Bronchial epithelial cell (primary cell): Measurements from ENCODE around the gene BYSL. TPM values are rescaled to one million over a fixed set of nuclear protein-coding genes. Genes with fewer than 3 reads are reported as not detected.

ENCODE experiments used
- DNase-seq: peaks from one replicate; pipeline ENCODE4 v3.0.0-alpha.2; 2010; ENCODE audit warnings: low read depth
- FAIRE-seq: peaks from 2 replicates; lab custom pipeline; 2011; peaks lifted over from hg19 to GRCh38; lab: Jason Lieb, UNC
- H3K27me3 ChIP-seq: 2 replicates; pipeline ENCODE4 v1.5.1; 2011; ENCODE audit warnings: low read length; ENCODE audit not compliant: control insufficient read depth, insufficient read depth
- H3K36me3 ChIP-seq: 2 replicates; pipeline ENCODE4 v1.5.1; 2011; ENCODE audit warnings: low read length; ENCODE audit not compliant: control insufficient read depth, insufficient read depth
- H3K4me3 ChIP-seq: 2 replicates; pipeline ENCODE4 v1.5.1; 2011; ENCODE audit warnings: mild to moderate bottlenecking, low read depth, low read length, control low read depth
- total RNA-seq: library from RNA; depleted of rRNA; stranded (reverse); fragments of >200 nt; gene quantifications from 2 replicates; pipeline ENCODE4 v1.2.1, GENCODE V29; 2014
- TF ChIP-seq, protein P1 (sequence below): IDR thresholded peaks from 2 replicates; pipeline ENCODE4 v1.5.1; 2011; ENCODE audit warnings: mild to moderate bottlenecking, moderate library complexity, low read length, control low read depth, inconsistent platforms; ENCODE audit not compliant: insufficient read depth, severe bottlenecking

The BYSL gene
- total RNA-seq, 1 donor from 2014 or later: 28.2 TPM

DNA sequence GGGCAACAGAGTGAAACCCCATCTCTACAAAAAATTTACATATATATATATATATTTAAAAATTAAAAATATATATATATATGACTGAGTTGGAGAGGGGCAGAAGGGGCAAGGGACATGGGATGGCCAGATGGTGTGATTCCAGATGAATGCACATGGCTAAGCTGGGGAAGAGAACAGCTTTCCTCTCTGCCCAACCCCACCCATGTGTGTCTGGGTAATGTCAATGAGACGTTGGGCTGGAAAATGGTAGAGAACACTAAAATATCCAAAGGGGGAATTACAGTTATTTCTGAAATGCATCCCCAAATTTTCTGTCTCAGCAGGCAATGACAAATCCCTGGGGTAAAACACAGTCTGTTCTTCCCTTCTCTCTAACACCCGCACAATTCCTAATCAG, 51.5 kb downstream of the BYSL start:
- Histone ChIP-seq H3K27me3 (no peaks in the 10 kb centered on the region), H3K36me3 (no peaks in the 10 kb centered on the region), H3K4me3 (no peak overlapping the region)
- TF ChIP-seq, protein P1, sequence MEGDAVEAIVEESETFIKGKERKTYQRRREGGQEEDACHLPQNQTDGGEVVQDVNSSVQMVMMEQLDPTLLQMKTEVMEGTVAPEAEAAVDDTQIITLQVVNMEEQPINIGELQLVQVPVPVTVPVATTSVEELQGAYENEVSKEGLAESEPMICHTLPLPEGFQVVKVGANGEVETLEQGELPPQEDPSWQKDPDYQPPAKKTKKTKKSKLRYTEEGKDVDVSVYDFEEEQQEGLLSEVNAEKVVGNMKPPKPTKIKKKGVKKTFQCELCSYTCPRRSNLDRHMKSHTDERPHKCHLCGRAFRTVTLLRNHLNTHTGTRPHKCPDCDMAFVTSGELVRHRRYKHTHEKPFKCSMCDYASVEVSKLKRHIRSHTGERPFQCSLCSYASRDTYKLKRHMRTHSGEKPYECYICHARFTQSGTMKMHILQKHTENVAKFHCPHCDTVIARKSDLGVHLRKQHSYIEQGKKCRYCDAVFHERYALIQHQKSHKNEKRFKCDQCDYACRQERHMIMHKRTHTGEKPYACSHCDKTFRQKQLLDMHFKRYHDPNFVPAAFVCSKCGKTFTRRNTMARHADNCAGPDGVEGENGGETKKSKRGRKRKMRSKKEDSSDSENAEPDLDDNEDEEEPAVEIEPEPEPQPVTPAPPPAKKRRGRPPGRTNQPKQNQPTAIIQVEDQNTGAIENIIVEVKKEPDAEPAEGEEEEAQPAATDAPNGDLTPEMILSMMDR: no peak
- FAIRE-seq (no peak), DNase-seq (no peak)

DNA sequence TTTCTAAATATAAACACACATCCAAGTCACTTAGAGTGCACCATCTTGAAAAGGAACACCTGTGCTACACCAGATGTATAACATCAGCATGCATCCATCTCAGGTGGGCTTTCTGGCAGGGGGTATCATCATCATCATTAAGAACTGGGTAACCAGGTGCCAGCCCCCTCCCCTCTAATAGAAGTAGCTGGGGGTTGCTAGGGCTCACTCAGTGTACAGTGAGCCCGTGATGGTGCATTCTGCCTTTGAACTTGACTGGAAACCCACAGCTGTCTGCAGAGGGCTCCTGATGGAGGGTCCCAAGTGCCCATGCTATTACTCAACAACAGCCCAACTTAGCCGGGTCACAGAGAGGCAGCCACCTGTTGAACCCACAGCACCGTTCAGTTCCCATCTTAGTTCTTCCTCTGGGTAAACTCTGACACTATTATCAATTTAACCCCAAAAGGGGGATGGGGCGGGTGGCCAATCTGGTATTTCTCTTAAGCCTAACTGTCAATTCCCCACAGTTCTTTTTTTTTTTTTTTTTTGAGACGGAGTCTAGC, 53.1 kb downstream of the BYSL start:
- TF ChIP-seq, protein P1: no peak
- Histone ChIP-seq H3K4me3 (no peak overlapping the region), H3K36me3 (no peaks in the 10 kb centered on the region), H3K27me3 (no peaks in the 10 kb centered on the region)
- FAIRE-seq: no peak
- DNase-seq: no peak

DNA sequence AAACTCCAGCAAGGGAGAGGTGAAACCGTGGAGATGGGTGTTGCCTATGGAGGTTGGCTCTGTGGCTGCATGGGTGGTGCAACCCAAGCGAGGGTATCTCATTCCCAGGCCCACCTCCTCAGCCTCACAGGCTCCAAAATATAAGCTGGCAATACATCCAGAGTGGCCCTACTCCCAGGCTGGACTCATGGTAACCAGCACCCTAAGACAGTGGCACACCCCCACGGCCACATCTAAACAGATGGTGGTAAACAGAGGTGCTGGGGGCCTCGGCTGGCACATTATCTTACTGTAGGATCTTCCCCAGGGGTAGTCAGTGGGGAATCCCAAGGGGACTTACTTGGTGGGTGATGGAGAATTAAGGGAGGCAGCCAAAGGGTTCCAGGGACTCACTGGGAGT, 54.0 kb downstream of the BYSL start:
- H3K36me3 ChIP-seq: no peaks in the 10 kb centered on the region
- FAIRE-seq (no peak), DNase-seq (no peak)
- H3K4me3 ChIP-seq: no peak overlapping the region
- TF ChIP-seq, protein P1: no peak
- no peaks in the 10 kb centered on the region for H3K27me3 ChIP-seq

DNA sequence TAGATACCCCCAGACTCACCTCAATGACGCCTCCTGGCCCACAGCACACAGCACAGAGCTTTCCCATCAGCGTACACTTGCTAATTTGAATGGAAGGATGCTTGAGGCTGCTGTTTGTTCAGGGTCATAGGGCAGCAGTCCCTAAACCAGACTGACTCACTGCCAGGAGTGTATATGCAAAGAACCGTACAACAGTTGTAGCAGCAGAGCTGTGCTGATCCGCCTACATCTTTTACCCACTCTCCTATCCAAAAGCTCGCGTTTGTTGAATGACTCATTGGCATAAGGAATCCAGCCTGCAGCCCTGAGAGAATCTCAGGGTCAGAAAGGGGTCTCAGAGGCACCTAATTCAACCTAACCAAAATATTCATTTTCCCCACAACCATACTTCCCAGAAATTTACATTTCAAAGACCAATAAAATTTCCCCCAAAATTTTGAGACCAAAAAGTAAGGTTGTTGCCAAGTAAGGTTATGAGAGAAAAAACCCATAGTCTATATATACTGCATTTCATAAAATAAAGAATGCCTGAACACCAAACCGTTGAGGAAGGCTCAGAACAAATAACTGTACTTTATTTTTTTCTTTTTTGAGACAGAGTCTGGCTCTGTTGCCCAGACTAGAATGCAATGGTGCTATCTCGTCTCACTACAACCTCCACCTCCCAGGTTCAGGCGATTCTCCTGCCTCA, 55.6 kb downstream of the BYSL start:
- peak; percentile 64 for DNase-seq
- Histone ChIP-seq H3K4me3 (no peak overlapping the region), H3K36me3 (no peaks in the 10 kb centered on the region), H3K27me3 (no peaks in the 10 kb centered on the region)
- no peak for FAIRE-seq
- TF ChIP-seq, protein P1: no peak

Other genes with a start within 250 kb of the BYSL start
- 6.8 and 13.2 TPM in 2 replicates for gene TFEB, start 185.9 kb upstream of the BYSL start, total RNA-seq
- not detected in 2 replicates for gene PGC, start 174.1 kb upstream of the BYSL start, total RNA-seq
- 0.77 and 0.79 TPM in 2 replicates for gene FRS3, start 141.6 kb upstream of the BYSL start, total RNA-seq
- gene PRICKLE4, start 140.7 kb upstream of the BYSL start, total RNA-seq: 0.53 and 0.90 TPM in 2 replicates
- gene TOMM6, start 133.8 kb upstream of the BYSL start, total RNA-seq: 35.2 and 55.0 TPM in 2 replicates
- 1.5 and 1.6 TPM in 2 replicates for gene USP49, start 26.1 kb upstream of the BYSL start, total RNA-seq
- gene MED20, start 360 bp upstream of the BYSL start, total RNA-seq: 37.6 and 40.0 TPM in 2 replicates
- 9.7 and 11.8 TPM in 2 replicates for gene CCND3, start 20.3 kb downstream of the BYSL start, total RNA-seq
- gene TAF8, start 129.0 kb downstream of the BYSL start, total RNA-seq: 10.5 and 12.6 TPM in 2 replicates
- 11.3 and 46.1 TPM in 2 replicates for gene C6orf132, start 221.1 kb downstream of the BYSL start, total RNA-seq